HUDEP-2 (cell line): ENCODE data around the gene MAMDC2.
A peak's percentile ranks its signal among the peaks of the same experiment; 100 is the strongest.

Source experiments
- DNase-seq, 76 experiments: peaks; one replicate each; lab custom pipeline; 2025; ENCODE audit not compliant: unreplicated experiment in 76 of 76; lab: John Stamatoyannopoulos, UW

The MAMDC2 gene

GRCh38 chr9:70060883-70061507 lies 17.3 kb downstream of the MAMDC2 start:
- DNase-seq, result no peak

GRCh38 chr9:70061776-70062175 lies 18.1 kb downstream of the MAMDC2 start:
- no peak for DNase-seq

- DNase-seq, result no peak
Measured at GRCh38 chr9:70064496-70064895, 20.8 kb downstream of the MAMDC2 start.

- DNase-seq, result no peak
Measured at GRCh38 chr9:70065572-70065971, 21.9 kb downstream of the MAMDC2 start.

- no peak for DNase-seq
Measured at GRCh38 chr9:70066418-70066817, 22.8 kb downstream of the MAMDC2 start.

- DNase-seq, result no peak
Measured at GRCh38 chr9:70066874-70067273, 23.2 kb downstream of the MAMDC2 start.

- no peak for DNase-seq
Measured at GRCh38 chr9:70069704-70070103, 26.1 kb downstream of the MAMDC2 start.

GRCh38 chr9:70073193-70073592 lies 29.5 kb downstream of the MAMDC2 start:
- no peak for DNase-seq

- no peak for DNase-seq
Measured at GRCh38 chr9:70073756-70074155, 30.1 kb downstream of the MAMDC2 start.

- no peak for DNase-seq
Measured at GRCh38 chr9:70076678-70077077, 33.0 kb downstream of the MAMDC2 start.

- DNase-seq, result no peak
Measured at GRCh38 chr9:70079417-70080037, 35.9 kb downstream of the MAMDC2 start.

- DNase-seq, result no peak
Measured at GRCh38 chr9:70080481-70081119, 37.0 kb downstream of the MAMDC2 start.

GRCh38 chr9:70081120-70081495 lies 37.5 kb downstream of the MAMDC2 start:
- DNase-seq, result no peak

- DNase-seq, result no peak
Measured at GRCh38 chr9:70083429-70083828, 39.8 kb downstream of the MAMDC2 start.

GRCh38 chr9:70085241-70085640 lies 41.6 kb downstream of the MAMDC2 start:
- DNase-seq, result no peak

- DNase-seq, result no peak
Measured at GRCh38 chr9:70091103-70091502, 47.5 kb downstream of the MAMDC2 start.

- no peak for DNase-seq
Measured at GRCh38 chr9:70091572-70091971, 47.9 kb downstream of the MAMDC2 start.

GRCh38 chr9:70092190-70092589 lies 48.5 kb downstream of the MAMDC2 start:
- DNase-seq, result no peak

- DNase-seq, result no peak
Measured at GRCh38 chr9:70093095-70093494, 49.4 kb downstream of the MAMDC2 start.

GRCh38 chr9:70093944-70094343 lies 50.3 kb downstream of the MAMDC2 start:
- DNase-seq, result peak in 3 of 76 experiments; percentile 2 to 17 (median 8)

GRCh38 chr9:70094747-70095146 lies 51.1 kb downstream of the MAMDC2 start:
- DNase-seq, result no peak

- DNase-seq, result no peak
Measured at GRCh38 chr9:70097187-70097586, 53.5 kb downstream of the MAMDC2 start.
